HG02642 (cell line): ENCODE measurements around the gene B4GALT6.
"Not testable (repeated sequence)": the region's sequence is repeated elsewhere in the genome, so short reads cannot be mapped to it uniquely, and the experiment has no call there.

Source experiments
- ATAC-seq: cut with Tn5 transposase; IDR thresholded peaks from one replicate; pipeline ENCODE4 v1.9.1; 2021; ENCODE audit warnings: mild to moderate bottlenecking; ENCODE audit not compliant: unreplicated experiment, poor library complexity

The B4GALT6 gene, protein sequence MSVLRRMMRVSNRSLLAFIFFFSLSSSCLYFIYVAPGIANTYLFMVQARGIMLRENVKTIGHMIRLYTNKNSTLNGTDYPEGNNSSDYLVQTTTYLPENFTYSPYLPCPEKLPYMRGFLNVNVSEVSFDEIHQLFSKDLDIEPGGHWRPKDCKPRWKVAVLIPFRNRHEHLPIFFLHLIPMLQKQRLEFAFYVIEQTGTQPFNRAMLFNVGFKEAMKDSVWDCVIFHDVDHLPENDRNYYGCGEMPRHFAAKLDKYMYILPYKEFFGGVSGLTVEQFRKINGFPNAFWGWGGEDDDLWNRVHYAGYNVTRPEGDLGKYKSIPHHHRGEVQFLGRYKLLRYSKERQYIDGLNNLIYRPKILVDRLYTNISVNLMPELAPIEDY

DNA sequence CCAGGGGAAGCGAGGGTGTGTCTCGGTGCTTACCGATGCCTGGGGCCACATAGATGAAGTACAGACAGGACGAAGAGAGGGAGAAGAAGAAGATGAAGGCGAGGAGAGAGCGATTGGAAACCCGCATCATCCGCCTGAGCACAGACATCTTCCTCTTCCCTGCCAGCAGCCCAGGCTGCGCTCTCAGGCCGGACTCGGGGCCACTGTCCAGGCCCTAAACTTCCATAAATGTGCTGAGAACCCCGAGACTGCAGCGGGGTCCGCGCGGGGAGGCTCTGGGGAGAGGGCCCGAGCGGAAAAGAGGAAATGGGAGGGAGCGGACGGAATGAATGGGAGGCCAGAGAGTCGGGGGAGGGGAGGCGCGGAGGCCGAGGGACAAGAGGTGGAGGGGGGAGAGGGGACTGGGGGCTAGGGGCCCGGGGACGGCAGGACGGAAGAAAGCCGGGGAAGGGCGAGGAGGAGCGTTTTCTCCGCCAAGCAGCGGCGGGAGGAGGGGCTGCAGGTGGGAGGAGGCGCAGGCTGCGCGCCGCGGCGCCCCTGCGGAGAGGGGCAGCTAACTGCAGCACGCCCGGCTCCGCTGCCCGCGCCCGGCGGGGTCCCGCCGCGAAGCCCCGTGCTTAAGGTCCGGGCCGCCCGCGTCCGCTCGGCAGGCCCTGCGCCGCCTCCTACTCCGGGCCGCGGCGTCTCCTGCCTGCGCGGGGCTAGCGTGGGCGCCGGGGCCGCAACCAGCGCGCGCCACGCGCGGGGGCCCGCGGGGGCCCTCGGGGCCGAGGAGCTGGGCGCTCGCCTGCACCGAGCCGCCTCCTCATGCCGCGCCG, at the start of gene B4GALT6:
Gene B4GALT6, minus strand, starts transcription at position 303 of the 818 bp plus-strand sequence. Its CDS starts 155 bp downstream, at position 148.
- peak; percentile 49 for ATAC-seq

DNA sequence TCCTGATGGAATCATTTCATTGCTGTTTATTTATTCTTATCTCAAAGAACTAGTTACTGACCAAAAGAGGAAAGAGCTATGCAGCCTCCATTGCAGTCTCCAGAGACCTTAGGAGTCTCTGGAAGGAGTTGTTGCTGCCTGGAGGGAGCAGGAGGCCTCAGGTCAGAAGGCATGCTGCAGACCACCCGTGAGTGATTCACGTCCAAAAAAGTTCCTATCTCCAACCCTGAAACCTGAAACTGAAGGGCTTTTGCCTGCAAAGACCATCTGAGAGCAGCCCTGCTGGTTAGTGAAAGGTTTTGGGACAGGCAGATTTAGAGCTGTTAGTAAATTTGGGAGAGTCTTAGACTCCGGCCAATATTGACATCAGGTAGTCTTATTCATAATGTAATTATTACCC, 47.2 kb upstream of the B4GALT6 start:
- ATAC-seq, result no peak

DNA sequence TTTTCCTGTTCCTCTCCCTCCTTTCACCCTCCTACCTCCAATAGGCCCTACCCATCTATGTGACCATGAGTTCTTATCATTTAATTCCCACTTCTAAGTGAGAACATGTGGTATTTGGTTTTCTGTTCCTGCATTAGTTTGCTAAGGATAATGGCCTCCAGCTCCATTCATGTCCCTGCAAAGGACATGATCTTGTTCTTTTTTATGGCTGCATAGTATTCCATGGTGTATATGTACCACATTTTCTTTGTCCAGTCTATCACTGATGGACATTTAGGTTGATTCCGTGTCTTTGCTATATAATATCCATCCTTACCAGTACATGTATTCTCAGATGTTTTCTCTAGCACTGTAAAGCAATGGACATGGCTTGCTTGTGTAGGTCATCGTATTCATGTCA, 44.8 kb upstream of the B4GALT6 start:
- not testable (repeated sequence) for ATAC-seq

DNA sequence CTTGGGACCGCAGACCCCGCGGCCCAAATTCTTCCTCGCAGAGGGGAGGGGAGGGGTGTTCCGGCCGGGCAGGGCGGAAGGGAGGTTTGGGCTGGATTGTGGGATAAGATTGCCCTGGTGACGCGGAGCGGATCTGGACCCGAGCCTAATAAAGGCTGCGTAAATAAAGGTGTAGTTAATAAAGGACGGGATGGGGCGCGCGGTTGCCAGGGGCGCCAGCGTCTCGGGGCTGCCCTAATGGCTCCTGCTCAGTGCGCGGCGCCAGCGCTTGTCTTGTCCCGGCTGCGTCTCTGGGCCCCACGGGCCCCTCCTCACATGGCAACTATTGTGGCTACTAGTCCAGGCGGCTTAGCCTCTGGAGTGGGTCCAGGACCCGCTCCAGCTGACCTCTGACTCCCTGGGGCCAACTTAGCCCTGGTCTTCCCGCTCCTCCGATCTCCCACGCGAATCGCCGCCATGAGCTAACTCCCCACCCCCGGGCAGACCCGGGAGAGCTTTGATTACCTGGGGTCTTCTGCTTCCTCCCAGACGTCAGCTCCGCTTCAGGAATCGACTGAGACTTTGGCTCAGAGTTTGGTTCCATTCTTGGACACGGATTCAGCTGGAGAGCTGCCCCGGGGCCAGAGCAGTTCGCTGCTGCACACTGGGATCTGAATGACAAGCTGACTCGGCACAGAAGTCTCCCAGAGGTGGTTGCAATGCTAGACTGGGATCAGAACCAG, 39.8 kb upstream of the B4GALT6 start:
- ATAC-seq, result no peak

DNA sequence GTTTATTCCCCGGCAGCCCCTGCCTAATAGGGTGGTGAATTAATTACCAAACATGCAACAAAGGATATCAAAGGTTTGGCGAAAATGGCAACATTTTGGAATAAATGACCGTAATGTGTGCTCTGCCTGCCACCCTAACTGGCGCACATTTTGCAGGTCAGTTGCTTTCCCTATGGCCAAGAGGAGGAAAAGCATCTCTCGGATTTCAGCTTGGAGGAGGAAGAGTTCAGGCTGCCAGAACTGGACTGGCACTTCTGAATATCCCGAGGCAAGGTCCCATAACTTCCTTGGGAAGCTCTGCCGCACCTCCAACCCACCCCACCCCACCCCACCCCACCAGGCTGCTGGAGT, 39.2 kb upstream of the B4GALT6 start:
- no peak for ATAC-seq

DNA sequence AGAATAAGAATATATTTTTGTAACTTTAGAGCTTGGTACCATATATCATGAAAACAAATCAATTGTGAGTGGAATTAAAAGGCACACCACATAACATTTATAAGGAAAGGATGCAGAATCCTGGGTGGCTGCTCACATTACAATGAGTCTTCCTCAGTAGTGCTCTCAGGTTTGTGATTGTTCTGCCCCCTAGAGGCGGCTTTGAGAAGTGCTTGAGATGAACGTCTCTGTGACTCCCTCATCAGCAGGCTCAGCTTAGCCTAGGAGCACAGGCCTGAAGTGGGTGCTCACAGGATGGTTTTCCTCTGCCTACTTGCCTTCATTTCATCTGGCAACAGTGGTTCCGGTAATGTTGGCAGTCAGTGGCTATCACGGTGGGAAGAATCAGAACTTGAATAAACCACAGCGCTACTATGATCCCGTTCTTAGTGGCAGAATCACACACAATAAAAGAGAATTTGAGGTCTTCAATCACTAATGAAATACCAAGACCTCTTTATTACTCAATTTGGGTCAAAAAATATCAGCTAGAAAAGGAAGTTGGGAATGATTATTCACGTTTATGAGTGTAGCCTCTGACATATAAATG, 38.1 kb upstream of the B4GALT6 start:
- ATAC-seq, result peak; percentile 97

DNA sequence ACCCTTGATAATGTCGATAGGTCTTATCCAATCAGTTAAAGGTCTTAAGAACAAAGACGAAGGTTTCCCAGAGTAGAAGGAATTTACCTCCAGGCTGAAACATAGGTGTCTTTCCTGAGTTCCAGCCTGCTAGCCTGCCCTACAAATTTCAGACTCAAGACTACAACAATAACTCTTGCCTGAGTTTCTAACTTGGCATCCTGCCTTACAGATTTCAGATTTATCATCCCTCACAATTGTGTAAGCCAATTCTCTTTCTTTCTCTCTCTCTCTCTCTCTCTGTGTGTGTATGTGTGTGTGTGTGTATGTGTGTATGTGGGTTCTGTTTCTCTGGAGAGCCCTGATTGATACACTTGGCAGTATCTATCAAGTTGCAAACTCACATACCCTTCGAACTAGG, 37.2 kb upstream of the B4GALT6 start:
- ATAC-seq, result no peak

DNA sequence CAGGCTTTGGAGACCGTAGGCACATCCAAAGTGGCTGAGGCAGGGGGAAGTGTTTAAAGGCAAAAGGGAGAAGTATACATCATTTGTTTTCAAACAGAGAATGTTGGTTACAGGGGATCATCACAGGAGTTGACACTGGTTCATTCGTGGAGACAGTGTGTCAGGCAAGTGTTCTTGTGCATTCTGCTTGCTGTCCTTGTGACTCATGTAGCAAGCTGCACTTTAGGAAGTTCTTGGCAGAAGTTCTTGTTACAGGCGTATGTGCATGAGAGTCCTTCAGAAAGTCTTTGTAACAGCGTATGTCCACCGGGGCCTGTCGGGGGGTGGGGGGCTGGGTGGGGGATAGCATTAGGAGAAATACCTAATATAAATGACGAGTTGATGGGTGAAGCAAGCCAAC, 36.5 kb upstream of the B4GALT6 start:
- ATAC-seq, result no peak

DNA sequence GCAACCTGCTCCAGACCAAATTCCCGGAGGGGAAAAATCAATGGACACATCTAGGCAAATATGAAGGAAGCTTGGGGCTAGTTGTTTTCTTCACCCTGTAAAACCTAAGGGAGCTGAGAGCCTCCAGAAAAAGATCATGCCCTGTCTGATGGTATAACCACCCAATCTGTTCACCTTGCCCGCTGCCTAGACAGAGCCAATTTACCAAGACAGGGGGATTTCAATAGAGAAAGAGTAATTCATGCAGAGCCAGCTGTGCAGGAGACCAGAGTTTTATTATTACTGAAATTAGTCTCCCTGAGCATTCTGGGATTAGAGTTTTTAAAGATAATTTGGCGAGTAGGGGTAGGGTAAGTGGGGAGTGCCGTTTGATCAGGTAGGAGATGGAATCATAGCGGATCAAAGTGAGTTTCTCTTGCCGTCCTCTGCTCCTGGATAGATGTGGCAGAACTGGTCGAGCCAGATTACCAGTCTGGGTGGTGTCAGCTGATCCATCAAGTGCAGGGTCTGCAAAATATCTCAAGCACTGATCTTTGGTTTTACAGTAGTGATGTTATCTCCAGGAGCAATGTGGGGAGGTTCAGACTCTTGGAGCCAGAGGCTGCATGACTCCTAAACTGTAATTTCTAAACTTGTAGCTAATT, 35.1 kb upstream of the B4GALT6 start:
- ATAC-seq, result no peak

DNA sequence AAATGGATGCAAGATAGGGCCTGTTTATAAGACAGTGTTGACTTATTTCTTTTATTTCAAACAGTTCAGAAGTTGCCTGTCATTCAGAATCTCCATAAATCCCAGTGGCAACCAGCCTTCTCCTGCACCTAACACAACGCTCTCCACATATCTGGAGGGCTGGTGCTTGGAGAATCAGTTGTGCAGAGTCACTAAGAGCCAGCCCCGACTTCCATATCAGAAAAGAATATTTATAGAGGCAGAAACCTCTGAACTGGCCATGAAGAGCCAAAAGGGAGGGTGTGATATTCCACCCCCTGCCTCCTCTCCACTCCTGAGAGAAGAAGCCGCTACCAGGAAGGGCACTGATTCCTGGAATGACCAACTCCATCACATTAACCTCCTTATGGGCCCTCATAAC, 34.0 kb upstream of the B4GALT6 start:
- no peak for ATAC-seq

DNA sequence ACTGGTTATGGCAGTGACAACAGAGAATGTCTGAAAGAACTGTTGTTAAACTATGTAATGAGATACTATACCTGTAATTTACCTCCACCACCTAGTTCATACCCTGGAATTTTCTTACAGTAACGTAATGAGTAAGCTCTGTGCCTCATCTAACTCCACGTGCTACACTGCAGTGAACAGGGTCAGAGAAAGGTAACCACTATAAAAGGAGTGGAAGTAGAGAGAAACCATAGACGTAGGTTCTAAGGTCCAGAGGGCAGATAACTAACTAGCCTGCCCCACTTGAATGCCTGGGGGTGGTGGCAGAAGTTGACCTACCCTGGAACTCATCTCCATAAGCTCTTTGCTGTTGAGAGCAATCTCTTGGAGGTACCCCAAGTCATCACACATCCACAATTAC, 32.0 kb upstream of the B4GALT6 start:
- ATAC-seq, result peak; percentile 53

DNA sequence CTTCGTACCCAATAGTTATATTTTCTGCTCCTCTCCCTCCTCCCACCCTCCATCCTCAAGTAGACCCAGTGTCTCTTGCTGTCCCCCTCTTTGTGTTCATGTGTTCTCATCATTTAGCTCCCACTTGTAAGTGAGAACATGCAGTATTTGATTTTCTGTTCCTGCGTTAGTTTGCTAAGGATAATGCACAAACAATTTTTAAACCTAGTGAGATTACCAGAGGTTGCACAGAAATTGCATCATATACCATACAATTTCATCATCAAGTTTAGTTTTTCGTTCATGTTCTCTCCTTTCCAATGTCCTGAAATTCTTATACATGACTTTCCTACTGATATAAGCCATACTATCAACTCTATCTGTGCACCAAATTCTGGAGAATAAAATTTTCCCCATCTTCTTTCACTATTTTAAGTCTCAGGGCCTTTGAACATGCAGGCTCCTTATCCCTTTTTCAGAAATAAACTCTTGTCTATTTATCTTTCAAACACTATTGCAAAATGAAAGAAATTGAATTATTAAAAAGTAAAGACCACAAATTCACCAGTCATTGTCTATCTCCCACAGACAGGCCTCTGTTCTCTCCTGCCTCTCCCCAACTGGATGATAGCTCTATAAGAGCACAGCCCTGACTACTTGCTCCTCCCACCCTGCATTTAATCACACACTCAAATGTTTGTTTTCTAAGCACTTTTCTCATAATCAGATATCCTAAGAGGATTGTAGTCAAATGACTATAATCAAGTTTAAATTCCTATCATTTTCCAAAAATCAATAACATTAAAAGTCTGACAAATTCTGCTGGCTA, 27.2 kb upstream of the B4GALT6 start:
- ATAC-seq, result no peak

DNA sequence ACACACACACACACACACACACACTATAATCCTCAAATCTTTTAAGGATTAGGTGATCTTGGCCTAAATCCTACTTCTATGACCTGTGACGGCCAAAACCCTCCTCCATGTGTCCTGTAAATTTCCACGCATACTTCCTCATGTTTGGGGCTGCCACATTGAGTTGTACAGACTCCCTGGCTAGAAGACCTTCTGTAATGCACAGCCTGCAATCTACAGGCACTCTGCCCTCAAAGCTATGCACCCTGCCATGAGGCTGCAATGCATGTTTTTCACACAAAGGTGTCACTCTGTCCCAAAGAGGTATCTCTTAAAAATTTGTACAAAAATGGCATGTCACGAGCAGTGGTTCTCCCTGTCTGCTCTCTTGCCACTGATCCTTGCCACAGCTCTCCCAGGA, 26.4 kb upstream of the B4GALT6 start:
- ATAC-seq, result no peak

DNA sequence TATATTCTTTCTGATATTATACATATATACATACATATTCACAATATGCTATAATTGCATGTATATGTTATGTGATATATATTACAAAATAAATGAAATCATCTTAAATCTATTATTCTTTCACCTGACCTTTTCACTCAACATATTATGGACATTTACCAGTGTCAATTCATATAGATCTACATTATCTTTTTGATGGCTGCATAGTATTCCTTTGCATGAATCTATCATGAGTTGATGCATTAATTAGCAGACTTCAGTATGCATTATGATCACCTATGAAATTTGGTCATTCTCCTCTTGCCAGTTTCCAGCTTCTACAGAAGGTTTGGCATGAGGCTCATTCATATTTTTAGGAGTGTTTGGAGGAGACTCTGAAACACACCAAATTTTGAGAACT, 23.4 kb upstream of the B4GALT6 start:
- ATAC-seq, result no peak

DNA sequence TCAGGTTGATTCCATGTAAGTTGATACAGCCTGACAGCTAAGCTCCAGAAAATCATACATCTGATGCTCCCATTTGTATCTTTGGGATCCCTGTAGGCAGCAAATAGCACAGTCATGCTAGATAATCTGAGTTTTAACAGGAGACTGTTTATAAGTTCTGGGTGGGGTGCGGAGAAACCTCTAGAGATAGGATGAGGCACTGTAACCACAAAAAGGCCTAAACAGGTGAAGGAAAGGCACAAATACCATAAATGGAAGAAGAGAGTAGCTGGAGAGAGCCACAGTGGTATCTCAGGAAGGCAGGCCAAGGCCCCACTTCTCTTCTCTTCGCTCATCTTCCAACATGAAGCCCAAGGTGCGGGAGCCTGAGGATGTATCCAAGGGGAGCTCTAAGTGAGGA, 18.1 kb upstream of the B4GALT6 start:
- ATAC-seq, result no peak

DNA sequence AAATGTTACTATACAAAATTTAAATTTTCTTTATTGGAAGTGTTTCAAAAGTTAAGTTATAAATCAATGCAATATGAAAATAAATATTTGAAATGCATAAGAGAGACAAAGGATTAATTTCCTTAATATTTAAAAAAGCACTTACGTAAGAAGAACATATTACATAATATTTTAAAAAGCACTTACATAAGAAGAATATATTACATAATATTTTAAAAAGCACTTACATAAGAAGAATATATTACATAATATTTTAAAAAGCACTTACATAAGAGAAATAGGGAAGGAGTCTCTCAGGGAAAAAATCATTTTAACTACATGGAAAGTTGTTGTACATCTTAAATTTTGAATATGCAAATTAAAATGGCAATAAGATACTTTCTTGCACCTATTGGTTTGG, 17.4 kb upstream of the B4GALT6 start:
- no peak for ATAC-seq

DNA sequence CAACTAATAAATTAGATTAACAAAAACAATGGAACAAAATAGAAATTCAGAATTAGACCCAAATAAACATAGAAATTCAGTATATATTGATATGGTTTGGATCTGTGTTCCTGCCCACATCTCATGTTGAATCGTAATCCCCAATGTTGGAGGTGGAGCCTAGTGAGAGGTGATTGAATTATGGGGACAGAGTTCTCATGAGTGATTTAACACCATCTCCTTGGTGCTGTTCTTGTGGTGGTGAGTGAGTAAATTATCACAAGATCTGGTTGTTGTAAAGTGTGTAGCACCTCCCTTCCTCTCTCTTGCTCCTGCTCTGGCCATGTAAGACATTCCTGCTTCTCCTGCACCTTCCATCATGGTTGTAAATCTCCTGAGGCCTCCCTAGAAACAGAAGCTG, 16.6 kb upstream of the B4GALT6 start:
- ATAC-seq, result no peak

DNA sequence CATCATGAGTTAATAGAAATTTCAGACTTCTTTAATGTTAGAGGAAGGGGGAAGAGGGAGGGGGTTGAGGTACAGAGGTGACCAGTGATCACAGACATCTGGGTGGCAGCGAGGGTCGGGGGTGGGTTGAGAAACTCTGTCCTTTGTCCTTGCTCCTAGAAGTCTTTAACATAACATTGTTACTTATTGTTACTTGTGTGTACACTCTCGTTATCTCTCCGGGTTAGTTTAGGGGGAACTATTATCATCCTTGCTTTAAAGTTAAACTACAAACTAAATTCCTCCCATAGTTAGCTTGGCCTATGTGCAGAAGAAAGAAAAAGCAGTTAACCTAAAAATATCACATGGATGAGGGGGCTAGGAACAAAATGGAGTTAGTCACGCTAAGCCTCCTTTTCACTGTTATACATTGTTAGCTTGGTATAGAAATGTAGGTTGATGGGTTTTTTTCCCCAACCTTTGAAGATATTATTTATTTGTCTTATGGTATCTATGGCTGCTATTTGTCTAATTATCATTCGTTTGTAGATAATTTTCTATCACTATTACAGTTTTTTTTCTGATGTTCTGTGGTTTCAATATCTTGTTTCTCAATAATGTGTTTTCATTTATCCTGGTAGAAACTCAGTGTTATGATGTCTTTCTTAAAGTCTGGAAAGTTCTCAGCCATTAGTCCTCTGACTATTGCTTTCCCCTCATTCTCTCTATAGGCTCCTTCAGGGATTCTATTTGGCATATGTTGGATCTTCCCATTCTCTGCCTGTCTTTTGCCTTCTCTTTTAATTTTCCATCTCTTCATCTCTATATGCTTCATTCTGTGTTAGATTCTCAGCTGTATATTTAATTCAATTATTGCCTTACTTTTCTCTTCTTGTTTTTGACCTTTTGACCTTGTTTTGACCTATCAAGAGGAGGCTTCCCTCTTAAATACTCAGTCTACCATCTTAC, 13.2 kb upstream of the B4GALT6 start:
- no peak for ATAC-seq
